Measurements from ENCODE around the gene STRN4. TPM values are rescaled to one million over a fixed set of nuclear protein-coding genes. Genes with fewer than 3 reads are reported as not detected.

The STRN4 gene
- total and polyA plus RNA-seq, 9 of the 15 experiments (the other 6 are each of a cell fraction or from before 2014, with no cell fraction given): 0.62 to 83.7 (median 36.9) TPM

- no peak for TF ChIP-seq GATAD2A (IDR thresholded peaks at IDR 0.05)
- TF ChIP-seq CBFB (CRISPR knock-in tag; IDR thresholded peaks at IDR 0.05): no peak
- TF ChIP-seq TEAD1 (CRISPR knock-in tag; IDR thresholded peaks at IDR 0.05): peak in 1 of 2 experiments; percentile 77; a peak in 2 of 4 replicates
- peak; percentile 91 for TF ChIP-seq LCOR (CRISPR knock-in tag; IDR thresholded peaks at IDR 0.05)
- peak; percentile 73; the same call in 1 of the 2 replicates for TF ChIP-seq HDAC2 (IDR thresholded peaks at IDR 0.05)
- peak; percentile 37; the same call in 1 of the 2 replicates for TF ChIP-seq GATA2 (CRISPR knock-in tag; IDR thresholded peaks at IDR 0.05)
- peak; percentile 89 for TF ChIP-seq MECOM (CRISPR knock-in tag; IDR thresholded peaks at IDR 0.05)
- TF ChIP-seq HIVEP1 (CRISPR knock-in tag; IDR thresholded peaks at IDR 0.05): 0 out of 2 replicates have a peak, but pooled peaks have one; percentile 45
- TF ChIP-seq DPF2 (IDR thresholded peaks at IDR 0.05): peak; percentile 61; the same call in 1 of the 2 replicates
- TF ChIP-seq ETV1 (tag; conservative IDR thresholded peaks at IDR 0.05; ENCODE audit: low read depth): peak; percentile 59
- TF ChIP-seq KAT7 (CRISPR knock-in tag; IDR thresholded peaks at IDR 0.05; ENCODE audit: borderline replicate concordance): no peak
- no peak for TF ChIP-seq HMGXB4 (CRISPR knock-in tag; IDR thresholded peaks at IDR 0.05)
- no peak for TF ChIP-seq FOXA3 (CRISPR knock-in tag; conservative IDR thresholded peaks at IDR 0.05 in 1 of 2, IDR thresholded peaks at IDR 0.05 in 1 of 2)
- TF ChIP-seq CXXC5 (CRISPR knock-in tag; IDR thresholded peaks at IDR 0.05): peak; percentile 41
- no peak for TF ChIP-seq PHF21A (IDR thresholded peaks at IDR 0.05; ENCODE audit: borderline replicate concordance, low read depth)
- 0 out of 2 replicates have a peak, but pooled peaks have one; percentile 31 for TF ChIP-seq ATF7 (IDR thresholded peaks at IDR 0.05)
- peak; percentile 55 for TF ChIP-seq SMARCE1 (IDR thresholded peaks at IDR 0.05)
- 0 out of 2 replicates have a peak, but pooled peaks have one; percentile 17 for TF ChIP-seq C11orf30 (IDR thresholded peaks at IDR 0.05; ENCODE audit: low read depth)
- no peak for TF ChIP-seq POLR3G (IDR thresholded peaks at IDR 0.05; ENCODE audit: extremely low read depth, insufficient read length, insufficient replicate concordance)
- TF ChIP-seq MBD2 (IDR thresholded peaks at IDR 0.05; ENCODE audit: borderline replicate concordance, low read depth): no peak
Measured at GRCh38 chr19:46736531-46737297, 9.5 kb downstream of the STRN4 start (continued).
